GM12872 (cell line): ENCODE data around the gene EHD3.

Source experiments
- CTCF ChIP-seq: IDR thresholded peaks from 3 replicates; pipeline ENCODE4 v1.5.1; 2011; ENCODE audit warnings: low read depth, mild to moderate bottlenecking, low read length, moderate library complexity; ENCODE audit not compliant: insufficient read depth

Gene EHD3

DNA sequence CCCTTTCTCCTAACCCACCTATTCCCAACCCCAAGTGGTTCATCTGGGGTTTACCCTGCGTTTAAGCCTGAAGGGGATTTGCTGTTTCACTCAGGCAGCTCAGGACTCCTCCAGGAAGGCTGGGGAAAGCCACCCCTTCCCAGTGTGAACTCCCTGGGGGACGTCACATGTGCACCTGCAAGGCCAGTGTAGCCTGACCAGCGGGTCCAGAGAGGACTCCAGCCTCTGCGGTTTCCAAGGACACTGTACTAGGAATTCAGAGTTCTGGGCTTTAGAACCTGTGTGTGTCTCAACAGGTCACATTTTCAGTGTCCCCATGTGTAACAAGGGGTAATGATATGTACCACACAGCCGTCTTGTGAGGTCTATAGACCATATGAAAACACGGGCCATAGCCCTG lies 17.9 kb downstream of the EHD3 start:
- no peak for TF ChIP-seq CTCF

DNA sequence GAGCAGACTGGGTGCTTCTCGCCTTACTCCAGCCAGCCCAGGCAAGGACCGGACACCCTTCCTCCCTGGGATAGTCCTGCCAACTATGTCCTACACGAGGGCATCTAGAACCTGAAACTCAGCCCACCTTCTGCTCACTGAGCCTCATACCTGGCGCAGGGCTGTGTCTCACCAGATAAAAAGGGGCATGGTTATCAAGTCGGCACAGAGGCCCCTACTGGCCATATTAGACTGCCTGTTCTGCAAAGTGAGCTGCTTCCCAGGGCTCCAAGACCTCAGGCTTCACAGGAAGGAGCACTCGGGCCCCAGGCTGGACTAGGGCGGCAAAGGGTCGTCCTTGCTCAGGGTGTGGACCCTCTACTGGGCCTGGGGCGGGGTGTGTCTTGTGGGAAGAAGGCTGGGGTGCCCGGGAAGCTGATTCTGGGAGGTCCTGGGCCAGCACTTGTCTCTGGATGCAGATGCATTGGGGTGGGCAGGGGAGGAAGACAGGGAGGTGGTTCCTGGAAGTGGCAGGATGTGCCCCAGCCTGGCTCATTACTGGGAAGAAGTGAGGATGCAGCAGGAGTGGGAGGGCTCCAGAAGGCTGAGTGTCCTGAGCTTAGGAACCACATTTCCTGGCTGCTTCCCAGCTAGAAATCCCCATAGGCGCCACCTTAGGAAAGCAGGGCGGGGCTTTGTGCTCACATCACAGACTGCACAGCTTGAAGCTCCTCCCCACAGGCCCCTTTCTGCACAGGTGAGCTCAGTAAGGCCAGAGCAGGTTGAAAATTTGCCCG lies 19.6 kb downstream of the EHD3 start:
- TF ChIP-seq CTCF: no peak

- no peak for TF ChIP-seq CTCF
Measured at GRCh38 chr2:31254237-31255203, 20.6 kb downstream of the EHD3 start.

- TF ChIP-seq CTCF: no peak
Measured at GRCh38 chr2:31255911-31256571, 22.1 kb downstream of the EHD3 start.

DNA sequence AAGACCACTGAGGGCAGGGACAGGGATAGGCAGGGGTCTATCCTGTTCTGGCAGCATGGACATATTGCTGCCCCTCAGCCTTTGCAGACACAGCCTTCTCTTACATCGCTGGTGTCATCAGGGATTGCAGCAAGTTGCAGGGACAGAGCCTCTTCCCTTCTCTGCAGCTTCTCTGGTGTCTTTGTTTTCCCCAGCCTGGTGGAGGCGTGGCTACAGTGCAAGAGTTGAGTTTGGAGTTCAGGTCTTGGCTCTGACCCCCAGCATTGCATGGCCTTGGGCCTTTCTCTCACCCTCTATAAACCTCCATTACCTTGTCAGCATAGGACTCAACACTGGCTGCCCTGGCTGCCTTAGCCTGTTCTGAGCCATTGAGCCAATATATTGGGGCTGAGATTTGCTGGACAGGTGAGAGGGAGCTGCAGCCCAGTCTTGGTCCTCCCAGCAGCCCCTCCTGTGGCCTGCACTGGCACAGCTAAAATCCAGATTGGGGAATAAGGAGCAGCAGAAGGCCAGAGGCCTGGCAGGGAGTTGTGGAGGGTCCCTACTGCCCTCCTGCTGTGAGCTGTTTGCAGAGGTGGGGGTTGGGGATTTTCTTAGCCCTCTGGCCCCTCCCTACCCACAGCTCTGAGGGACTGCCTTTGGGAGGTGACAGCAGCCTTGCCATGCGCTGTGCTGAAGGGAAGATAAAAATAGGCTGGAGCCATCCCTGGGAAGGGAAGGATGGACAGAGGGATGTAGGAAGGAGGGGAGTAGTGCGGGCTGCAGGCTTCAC lies 22.8 kb downstream of the EHD3 start:
- TF ChIP-seq CTCF: no peak

- TF ChIP-seq CTCF: no peak
Measured at GRCh38 chr2:31258351-31258750, 24.4 kb downstream of the EHD3 start.

DNA sequence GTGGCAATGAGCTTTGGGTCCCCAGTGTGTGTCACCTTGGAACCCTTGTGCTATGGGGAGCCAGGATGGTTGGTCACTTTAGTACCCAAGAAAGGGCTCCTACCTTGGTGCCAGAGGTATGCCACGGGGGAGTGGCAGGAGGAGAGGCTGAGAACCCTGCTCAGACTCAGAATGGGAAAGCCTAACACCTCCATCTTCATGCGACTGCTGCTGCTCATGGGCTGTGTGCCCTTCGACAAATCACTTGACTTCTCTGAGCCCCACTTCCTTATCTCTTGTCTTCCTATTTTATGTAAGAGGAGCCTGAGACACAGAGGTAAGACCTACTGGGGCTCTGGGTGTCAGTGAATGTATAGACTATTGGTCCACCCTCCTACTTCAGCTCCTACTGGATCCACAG lies 25.1 kb downstream of the EHD3 start:
- TF ChIP-seq CTCF: no peak
